SU-DHL-6 (cell line): ENCODE measurements around the gene ZNF134.

Experiments
- H2AFZ ChIP-seq: fragments of 200-600 bp; sonication (generic); 2 replicates; pipeline ENCODE4 v1.6.1; 2014; ENCODE audit warnings: low read depth, mild to moderate bottlenecking, moderate library complexity, mixed read lengths, antibody characterized with exemption, low read length; ENCODE audit not compliant: severe bottlenecking
- H3F3A ChIP-seq: fragments of 200-600 bp; shearing (Covaris generic); 2 replicates; pipeline ENCODE4 v1.6.0; 2016; ENCODE audit warnings: antibody characterized with exemption, mild to moderate bottlenecking; ENCODE audit not compliant: insufficient read depth
- H3K27ac ChIP-seq: fragments of 200-600 bp; sonication (generic); 2 replicates; pipeline ENCODE4 v1.5.1; 2016; ENCODE audit warnings: low read depth, mild to moderate bottlenecking, low read length, moderate library complexity, mixed read lengths
- H3K27me3 ChIP-seq: fragments of 200-600 bp; sonication (generic), shearing (Covaris generic); 2 replicates; pipeline ENCODE4 v1.6.0; 2014; ENCODE audit warnings: mild to moderate bottlenecking, low read length
- H3K36me3 ChIP-seq: fragments of 200-600 bp; sonication (generic); 2 replicates; pipeline ENCODE4 v1.6.1; 2014; ENCODE audit warnings: mild to moderate bottlenecking, low read length, mixed read lengths
- H3K4me2 ChIP-seq: fragments of 300-600, 200-600 bp; shearing (Covaris generic), sonication (generic); 2 replicates; pipeline ENCODE4 v1.6.0; 2014; ENCODE audit warnings: low read length, low read depth, mild to moderate bottlenecking; ENCODE audit not compliant: poor library complexity, severe bottlenecking
- H3K4me3 ChIP-seq: fragments of 200-600 bp; sonication (generic); 2 replicates; pipeline ENCODE4 v1.5.1; 2014; ENCODE audit warnings: antibody characterized with exemption, low read length, mild to moderate bottlenecking, mixed read lengths; ENCODE audit not compliant: insufficient read depth, poor library complexity, severe bottlenecking
- H3K79me2 ChIP-seq: fragments of 200-600 bp; sonication (generic); 2 replicates; pipeline ENCODE4 v1.6.1; 2014; ENCODE audit warnings: mild to moderate bottlenecking, low read length, moderate library complexity; ENCODE audit not compliant: insufficient read depth
- H3K9ac ChIP-seq: fragments of 200-600 bp; sonication (generic); 2 replicates; pipeline ENCODE4 v1.7.0; 2014; ENCODE audit warnings: mild to moderate bottlenecking, low read length
- H3K9me2 ChIP-seq: fragments of 200-600 bp; sonication (generic); replicated peaks from 2 replicates; pipeline ENCODE4 v1.6.1; 2014; ENCODE audit warnings: low read length; ENCODE audit not compliant: insufficient read depth
- H3K9me3 ChIP-seq: fragments of 200-600 bp; sonication (generic); 2 replicates; pipeline ENCODE4 v1.6.1; 2014; ENCODE audit warnings: low read length, mixed read lengths; ENCODE audit not compliant: insufficient read depth
- H4K20me1 ChIP-seq: fragments of 200-600 bp; sonication (generic); 2 replicates; pipeline ENCODE4 v1.6.1; 2014; ENCODE audit warnings: low read depth, mild to moderate bottlenecking, antibody characterized with exemption, low read length, moderate library complexity, mixed read lengths
- CTCF ChIP-seq: fragments of 200-600 bp; sonication (generic); IDR thresholded peaks from one replicate; pipeline ENCODE4 v1.5.1; 2017; ENCODE audit warnings: antibody characterized with exemption, mild to moderate bottlenecking, low read length, moderate library complexity; ENCODE audit not compliant: insufficient read depth, poor library complexity, severe bottlenecking
- EZH2phosphoT487 ChIP-seq: fragments of 200-600 bp; sonication (generic), shearing (Covaris generic); conservative IDR thresholded peaks from 2 replicates; pipeline ENCODE4 v1.6.1; 2018; ENCODE audit warnings: mild to moderate bottlenecking, antibody characterized with exemption, low read length, moderate library complexity, mixed read lengths

Gene ZNF134

GRCh38 chr19:57583104-57583520 is 30.9 kb upstream of the ZNF134 start:
- no peaks in the 10 kb centered on the region for H3K79me2 ChIP-seq
- H3K27me3 ChIP-seq = no peaks in the 10 kb centered on the region
- H3K36me3 ChIP-seq = no peaks in the 10 kb centered on the region
- H3K4me3 ChIP-seq = no peak overlapping the region
- no peak for TF ChIP-seq EZH2phosphoT487
- TF ChIP-seq CTCF = no peak
- no peaks in the 10 kb centered on the region for H4K20me1 ChIP-seq
- H3K9me3 ChIP-seq = peaks cover 5% of the 10 kb centered on the region; the same call in 1 of the 2 replicates
- no peak overlapping the region for H3K4me2 ChIP-seq
- H2AFZ ChIP-seq = no peak overlapping the region
- H3F3A ChIP-seq = no peaks in the 10 kb centered on the region
- no peak overlapping the region for H3K9ac ChIP-seq
- no peak overlapping the region for H3K27ac ChIP-seq
- no peaks in the 10 kb centered on the region for H3K9me2 ChIP-seq

- H3K79me2 ChIP-seq = no peaks in the 10 kb centered on the region
- H3K27me3 ChIP-seq = no peaks in the 10 kb centered on the region
- no peak within 1 kb of the TSS for H3K4me3 ChIP-seq
- no peak within 1 kb of the TSS for H3K4me2 ChIP-seq
- no peak within 1 kb of the TSS for H3K27ac ChIP-seq
- H3K9me3 ChIP-seq = peaks cover 5% of the 10 kb centered on the region; the same call in 1 of the 2 replicates
- H3F3A ChIP-seq = no peaks in the 10 kb centered on the region
- no peak within 1 kb of the TSS for H2AFZ ChIP-seq
- no peaks in the 10 kb centered on the region for H3K9me2 ChIP-seq
- no peaks in the 10 kb centered on the region for H3K36me3 ChIP-seq
- no peak within 1 kb of the TSS for H3K9ac ChIP-seq
- H4K20me1 ChIP-seq = no peaks in the 10 kb centered on the region
- TF ChIP-seq EZH2phosphoT487 (no peak), CTCF (no peak)
Measured at GRCh38 chr19:57583521-57584416, 30.3 kb upstream of the ZNF134 start, which contains the start of gene ZIK1. TSS of gene ZIK1 (plus strand) at chr19:57584145. CDS start at chr19:57584357, 212 bp downstream.

- H3K4me3 ChIP-seq = no peak overlapping the region
- H4K20me1 ChIP-seq = no peaks in the 10 kb centered on the region
- H3K4me2 ChIP-seq = no peak overlapping the region
- TF ChIP-seq CTCF = no peak
- TF ChIP-seq EZH2phosphoT487 = no peak
- no peaks in the 10 kb centered on the region for H3K27me3 ChIP-seq
- H2AFZ ChIP-seq = no peak overlapping the region
- no peak overlapping the region for H3K27ac ChIP-seq
- H3K79me2 ChIP-seq = no peaks in the 10 kb centered on the region
- no peaks in the 10 kb centered on the region for H3F3A ChIP-seq
- no peak overlapping the region for H3K9ac ChIP-seq
- H3K36me3 ChIP-seq = no peaks in the 10 kb centered on the region
- H3K9me3 ChIP-seq = peaks cover 31% of the 10 kb centered on the region; the same call in 1 of the 2 replicates
- H3K9me2 ChIP-seq = no peaks in the 10 kb centered on the region
Measured at GRCh38 chr19:57587529-57587928, 26.5 kb upstream of the ZNF134 start.
